ENCODE data around the gene EIF3D. TPM values are rescaled to one million over a fixed set of nuclear protein-coding genes. Genes with fewer than 3 reads are reported as not detected.

EIF3D gene
- total RNA-seq, 6 experiments from 2014 or later, result 34.9 to 141 (median 50.1) TPM

DNA sequence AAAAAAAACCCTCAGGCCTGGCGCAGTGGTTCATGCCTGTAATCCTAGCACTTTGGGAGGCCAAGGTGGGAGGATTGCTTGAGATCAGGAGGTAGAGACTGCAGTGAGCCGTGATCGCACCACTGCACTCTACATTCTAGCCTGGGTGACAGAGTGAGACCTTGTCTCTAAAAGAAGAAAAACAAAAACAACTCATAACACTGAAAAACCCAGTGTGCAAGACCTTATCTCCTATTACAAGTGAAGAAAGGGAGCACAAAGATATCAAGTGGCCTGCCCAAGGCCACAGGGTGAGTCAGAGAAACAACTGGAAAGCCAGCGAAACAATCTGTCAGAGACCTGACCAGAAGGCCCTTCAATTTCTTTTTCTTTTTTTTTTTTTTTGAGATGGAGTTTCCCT lies 50.0 kb downstream of the EIF3D start:
- Histone ChIP-seq H3K36me3 (peaks cover 0 to 54% (median 11%) of the 10 kb centered on the region in 4 donors), H3K4me3 (no peak overlapping the region), H3K9me3 (no peaks in the 10 kb centered on the region), H3K27ac (no peak overlapping the region), H3K4me1 (peaks cover 0 to 16% (median 7%) of the 10 kb centered on the region in 4 donors), H3K27me3 (no peaks in the 10 kb centered on the region)
- ATAC-seq (no peak), DNase-seq (no peak)
- 100% methylated on average over 4 of the region's 4 CpGs for WGBS (ENCODE audit: insufficient coverage, low coverage, low lambda C conversion rate, missing lambda C conversion rate)
- TF ChIP-seq, protein P1, sequence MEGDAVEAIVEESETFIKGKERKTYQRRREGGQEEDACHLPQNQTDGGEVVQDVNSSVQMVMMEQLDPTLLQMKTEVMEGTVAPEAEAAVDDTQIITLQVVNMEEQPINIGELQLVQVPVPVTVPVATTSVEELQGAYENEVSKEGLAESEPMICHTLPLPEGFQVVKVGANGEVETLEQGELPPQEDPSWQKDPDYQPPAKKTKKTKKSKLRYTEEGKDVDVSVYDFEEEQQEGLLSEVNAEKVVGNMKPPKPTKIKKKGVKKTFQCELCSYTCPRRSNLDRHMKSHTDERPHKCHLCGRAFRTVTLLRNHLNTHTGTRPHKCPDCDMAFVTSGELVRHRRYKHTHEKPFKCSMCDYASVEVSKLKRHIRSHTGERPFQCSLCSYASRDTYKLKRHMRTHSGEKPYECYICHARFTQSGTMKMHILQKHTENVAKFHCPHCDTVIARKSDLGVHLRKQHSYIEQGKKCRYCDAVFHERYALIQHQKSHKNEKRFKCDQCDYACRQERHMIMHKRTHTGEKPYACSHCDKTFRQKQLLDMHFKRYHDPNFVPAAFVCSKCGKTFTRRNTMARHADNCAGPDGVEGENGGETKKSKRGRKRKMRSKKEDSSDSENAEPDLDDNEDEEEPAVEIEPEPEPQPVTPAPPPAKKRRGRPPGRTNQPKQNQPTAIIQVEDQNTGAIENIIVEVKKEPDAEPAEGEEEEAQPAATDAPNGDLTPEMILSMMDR (IDR thresholded peaks at IDR 0.05), result no peak
- TF ChIP-seq POLR2A (IDR thresholded peaks at IDR 0.05), result no peak
- intact Hi-C loops (cut with DNase I), result loop anchor here in 1 of 2 donors (10.0 kb wide), 1 partner anchor 104 kb away; no protein-coding TSS in a partner anchor

DNA sequence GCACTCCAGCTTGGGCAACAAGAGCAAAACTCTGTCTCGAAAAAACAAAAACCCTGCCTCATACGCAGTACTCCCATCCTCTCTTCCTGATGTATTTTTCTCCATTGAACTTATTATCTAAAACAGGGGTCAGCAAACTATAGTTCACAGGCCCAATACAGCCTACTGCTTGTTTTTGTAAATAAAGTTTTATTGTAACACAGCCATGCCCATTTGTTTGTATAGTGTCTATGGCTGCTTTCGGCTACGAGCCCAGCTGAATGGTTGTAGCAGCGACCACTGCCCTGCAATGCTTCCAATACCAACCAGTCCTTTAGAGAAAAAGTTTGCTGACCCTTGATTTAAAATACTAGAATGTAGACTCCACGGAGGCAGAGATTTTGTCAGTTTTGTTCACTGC lies 53.6 kb downstream of the EIF3D start:
- no peaks in the 10 kb centered on the region for H3K9me3 ChIP-seq
- H3K36me3 ChIP-seq, result peaks cover 0 to 61% (median 17%) of the 10 kb centered on the region in 4 donors
- no peak overlapping the region for H3K4me3 ChIP-seq
- WGBS (ENCODE audit: insufficient coverage, low coverage, low lambda C conversion rate, missing lambda C conversion rate), result 95% methylated on average over 6 of the region's 6 CpGs
- H3K4me1 ChIP-seq, result peaks cover 0 to 8% (median 1%) of the 10 kb centered on the region in 4 donors
- no peak overlapping the region for H3K27ac ChIP-seq
- TF ChIP-seq, protein P1 (IDR thresholded peaks at IDR 0.05), result no peak
- no peak for TF ChIP-seq POLR2A (IDR thresholded peaks at IDR 0.05)
- no peak for DNase-seq
- intact Hi-C loops (cut with DNase I), result loop anchor here in 1 of 2 donors (10.0 kb wide), 1 partner anchor 101 kb away; no protein-coding TSS in a partner anchor
- ATAC-seq, result no peak
- no peaks in the 10 kb centered on the region for H3K27me3 ChIP-seq

DNA sequence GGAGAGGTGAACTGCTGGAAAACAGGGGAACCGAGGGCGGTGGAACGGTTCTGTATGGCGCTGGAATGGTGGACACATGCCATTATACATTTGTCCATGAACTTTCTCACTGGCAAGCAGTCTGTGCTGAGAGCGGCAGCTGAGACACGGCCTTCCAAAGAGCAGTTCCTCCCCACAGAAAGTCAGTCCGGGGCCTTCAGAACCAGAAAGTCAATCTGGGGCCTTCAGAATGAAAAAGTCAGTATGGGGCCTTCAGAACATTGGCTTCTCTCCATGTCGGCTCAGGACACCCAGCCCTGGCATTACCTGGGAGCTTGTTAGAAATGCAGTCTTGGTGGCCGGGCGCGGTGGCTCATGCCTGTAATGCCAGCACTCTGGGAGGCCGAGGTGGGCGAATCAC lies 56.3 kb downstream of the EIF3D start:
- ATAC-seq, result no peak
- DNase-seq, result no peak
- no peak for TF ChIP-seq POLR2A (IDR thresholded peaks at IDR 0.05)
- TF ChIP-seq, protein P1 (IDR thresholded peaks at IDR 0.05), result no peak
- peaks cover 0 to 44% (median 17%) of the 10 kb centered on the region in 4 donors for H3K36me3 ChIP-seq
- no peak overlapping the region for H3K4me3 ChIP-seq
- no peaks in the 10 kb centered on the region for H3K4me1 ChIP-seq
- H3K27me3 ChIP-seq, result no peaks in the 10 kb centered on the region
- intact Hi-C loops (cut with DNase I), result loop anchor here (5.0 to 10.0 kb wide), 3 partner anchors 98 to 175 kb away; no protein-coding TSS in a partner anchor
- H3K27ac ChIP-seq, result no peak overlapping the region
- 47% methylated on average over 8 of the region's 13 CpGs for WGBS (ENCODE audit: insufficient coverage, low coverage, low lambda C conversion rate, missing lambda C conversion rate)
- no peaks in the 10 kb centered on the region for H3K9me3 ChIP-seq

DNA sequence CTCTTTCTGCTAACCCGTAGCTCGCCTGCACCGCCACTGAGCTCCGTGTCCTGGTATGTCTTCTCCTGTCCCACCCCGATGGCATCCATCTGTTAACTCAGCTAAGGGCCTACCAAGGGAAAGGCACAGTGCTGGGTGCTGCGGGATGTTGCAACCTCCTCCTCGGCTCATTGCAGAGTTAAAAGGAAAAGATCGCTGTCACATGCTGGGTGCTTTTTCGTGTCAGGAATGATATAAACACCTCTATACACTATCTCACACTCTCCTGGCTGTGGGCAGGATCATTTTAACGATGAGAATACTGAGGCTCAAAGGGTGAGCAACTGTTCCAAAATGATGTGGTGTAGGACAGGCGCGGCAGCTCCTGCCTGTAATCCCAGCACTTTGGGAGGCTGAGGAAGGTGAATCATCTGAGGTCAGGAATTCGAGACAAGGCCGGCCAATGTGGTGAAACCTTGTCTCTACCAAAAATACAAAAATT lies 57.6 kb downstream of the EIF3D start:
- H3K4me1 ChIP-seq, result no peaks in the 10 kb centered on the region
- ATAC-seq (no peak), DNase-seq (no peak)
- H3K4me3 ChIP-seq, result no peak overlapping the region
- peaks cover 0 to 31% (median 15%) of the 10 kb centered on the region in 4 donors for H3K36me3 ChIP-seq
- TF ChIP-seq, protein P1 (IDR thresholded peaks at IDR 0.05), result no peak
- no peak for TF ChIP-seq POLR2A (IDR thresholded peaks at IDR 0.05)
- intact Hi-C loops (cut with DNase I), result loop anchor here (5.0 to 10.0 kb wide), 3 partner anchors 97 to 174 kb away; no protein-coding TSS in a partner anchor
- no peak overlapping the region for H3K27ac ChIP-seq
- no peaks in the 10 kb centered on the region for H3K9me3 ChIP-seq
- 82% methylated on average over 5 of the region's 14 CpGs for WGBS (ENCODE audit: insufficient coverage, low coverage, low lambda C conversion rate, missing lambda C conversion rate)
- H3K27me3 ChIP-seq, result no peaks in the 10 kb centered on the region

Data from right lobe of liver (tissue), 6 donors.